ENCODE results near the gene LRRC10B.

The LRRC10B gene

DNA sequence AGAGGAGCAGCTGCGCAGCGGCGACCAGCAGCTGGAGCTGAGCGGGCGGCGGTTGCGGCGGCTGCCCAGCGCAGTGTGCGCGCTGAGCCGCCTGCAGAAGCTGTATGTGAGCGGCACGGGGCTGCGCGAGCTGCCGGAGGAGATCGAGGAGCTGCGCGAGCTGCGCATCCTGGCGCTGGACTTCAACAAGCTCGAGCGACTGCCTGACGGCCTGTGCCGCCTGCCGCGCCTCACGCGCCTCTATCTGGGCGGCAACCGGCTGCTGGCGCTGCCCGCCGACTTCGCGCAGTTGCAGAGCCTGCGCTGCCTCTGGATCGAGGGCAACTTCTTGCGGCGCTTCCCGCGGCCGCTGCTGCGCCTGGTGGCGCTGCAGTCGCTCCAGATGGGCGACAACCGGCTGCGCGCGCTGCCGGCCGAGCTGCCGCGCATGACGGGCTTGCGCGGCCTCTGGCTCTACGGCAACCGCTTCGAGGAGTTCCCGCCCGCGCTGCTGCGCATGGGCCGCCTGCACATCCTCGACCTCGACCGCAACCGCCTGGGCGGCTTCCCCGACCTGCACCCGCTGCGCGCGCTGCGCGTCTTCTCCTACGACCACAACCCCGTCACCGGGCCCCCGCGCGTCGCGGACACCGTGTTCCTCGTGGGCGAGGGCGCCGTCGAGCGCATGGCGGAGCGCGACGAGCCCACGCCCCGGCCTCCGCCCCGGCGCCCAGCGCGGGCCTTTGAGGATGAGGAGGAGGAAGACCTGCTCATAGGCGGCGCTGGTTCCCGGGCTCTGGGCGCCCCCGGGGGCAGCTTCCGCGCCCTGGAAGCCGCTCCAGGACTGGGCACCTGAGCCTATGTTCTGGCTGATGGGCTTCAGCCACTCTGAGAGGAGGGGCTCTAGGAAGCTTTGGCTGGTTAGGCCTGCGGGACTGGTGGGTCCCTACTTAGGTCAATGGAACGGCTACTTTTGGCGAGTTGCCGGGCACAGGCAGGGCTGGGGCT, 787 bp downstream of the LRRC10B start:
- DNase-seq (ENCODE audit: low read depth) = peak; percentile 22

DNA sequence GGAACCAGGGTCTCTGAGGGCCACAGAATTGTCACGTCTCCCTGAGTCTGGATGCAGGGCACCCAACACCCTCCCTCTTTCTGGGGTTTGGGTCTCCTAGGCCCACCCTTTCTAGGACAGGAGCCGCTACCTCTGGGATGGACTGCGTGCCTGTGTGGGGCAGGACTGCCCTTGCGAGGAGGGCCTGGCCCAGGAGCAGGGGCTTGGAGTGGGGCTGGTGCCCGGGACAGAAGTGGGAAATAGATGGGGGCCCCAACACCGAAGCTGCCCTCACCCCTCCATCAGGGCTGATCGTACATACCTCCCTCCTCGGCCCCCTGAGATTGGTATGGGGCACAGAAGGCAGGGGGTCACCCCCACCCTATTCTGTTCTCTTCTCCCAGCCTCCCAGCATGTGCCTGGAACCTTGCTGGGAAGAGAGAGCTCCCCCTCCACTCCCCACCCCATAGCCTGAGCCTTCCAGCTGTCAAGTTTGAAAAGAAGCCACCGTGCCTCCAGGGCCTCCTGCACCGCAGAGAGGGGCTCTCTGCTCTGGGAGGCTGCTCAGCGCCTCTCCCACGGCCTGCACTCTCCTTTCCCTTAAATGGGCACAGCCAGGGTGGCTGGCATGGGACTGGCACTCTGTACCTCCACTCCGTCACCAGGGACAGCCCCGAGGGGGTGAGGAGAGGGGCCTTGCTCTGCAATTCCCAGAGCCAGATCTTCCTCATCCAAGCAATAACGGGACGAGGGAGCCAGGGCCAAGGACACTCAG, 1.8 kb downstream of the LRRC10B start:
- no peak for DNase-seq (ENCODE audit: low read depth)

DNA sequence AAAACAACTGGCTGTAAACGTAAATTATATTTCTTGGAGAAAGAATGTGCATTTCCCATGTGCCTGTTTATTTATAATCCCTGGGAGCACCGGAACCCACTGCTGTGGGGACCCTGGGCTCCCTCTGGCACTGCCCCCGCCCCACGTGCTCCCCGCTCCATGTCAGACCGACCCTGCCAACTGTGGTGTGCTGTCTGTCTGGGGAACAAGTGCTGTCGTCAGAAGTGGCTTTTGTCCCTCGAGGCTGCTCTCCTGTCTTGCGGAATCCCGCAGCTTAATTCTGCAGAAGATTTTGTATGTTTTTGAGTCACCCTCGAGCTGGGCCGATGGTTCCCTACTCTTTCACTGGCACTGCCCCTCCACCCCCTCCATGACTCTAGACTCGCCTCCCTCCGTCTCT, 2.4 kb downstream of the LRRC10B start:
- no peak for DNase-seq (ENCODE audit: low read depth)

DNA sequence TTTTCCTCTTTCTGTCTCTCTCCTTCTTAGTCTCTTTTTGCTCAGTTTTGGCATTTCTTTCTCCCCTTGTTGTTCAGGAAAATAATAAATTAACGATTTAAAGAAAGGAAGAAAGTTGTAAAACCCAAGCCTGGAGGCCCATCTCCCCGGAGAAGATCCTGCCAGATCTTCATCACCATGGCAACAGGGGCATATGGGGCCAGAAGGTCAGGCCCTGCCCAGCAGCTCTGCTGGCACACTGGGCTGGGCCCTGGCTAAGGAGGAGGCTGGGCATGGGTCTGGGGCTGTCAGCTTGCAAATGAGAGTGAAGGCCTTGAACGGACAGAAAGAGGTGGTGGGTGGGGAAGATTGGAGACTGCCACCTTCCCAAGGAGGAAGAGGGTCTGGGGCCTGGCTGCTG, 2.8 kb downstream of the LRRC10B start:
- no peak for DNase-seq (ENCODE audit: low read depth)

DNA sequence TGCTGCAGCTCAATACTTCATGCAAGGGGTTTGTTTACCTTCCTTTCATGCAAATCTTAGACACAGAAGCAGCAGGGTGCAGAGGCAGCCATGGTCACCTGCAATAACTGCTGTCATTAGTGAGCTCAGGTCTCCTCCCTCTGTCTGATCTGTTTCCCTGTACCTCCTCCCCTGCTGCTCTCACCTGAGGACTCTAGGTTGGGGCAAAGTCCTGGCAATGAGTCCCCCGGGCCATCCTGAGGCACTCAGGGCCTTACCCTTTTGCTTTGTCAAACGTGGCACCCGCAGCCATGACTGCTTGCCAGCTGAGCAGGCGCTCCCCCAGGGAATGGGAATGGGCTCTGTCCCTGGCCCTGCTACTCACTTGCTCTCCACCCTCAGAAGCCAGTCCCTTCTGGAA, 3.9 kb downstream of the LRRC10B start:
- no peak for DNase-seq (ENCODE audit: low read depth)

DNA sequence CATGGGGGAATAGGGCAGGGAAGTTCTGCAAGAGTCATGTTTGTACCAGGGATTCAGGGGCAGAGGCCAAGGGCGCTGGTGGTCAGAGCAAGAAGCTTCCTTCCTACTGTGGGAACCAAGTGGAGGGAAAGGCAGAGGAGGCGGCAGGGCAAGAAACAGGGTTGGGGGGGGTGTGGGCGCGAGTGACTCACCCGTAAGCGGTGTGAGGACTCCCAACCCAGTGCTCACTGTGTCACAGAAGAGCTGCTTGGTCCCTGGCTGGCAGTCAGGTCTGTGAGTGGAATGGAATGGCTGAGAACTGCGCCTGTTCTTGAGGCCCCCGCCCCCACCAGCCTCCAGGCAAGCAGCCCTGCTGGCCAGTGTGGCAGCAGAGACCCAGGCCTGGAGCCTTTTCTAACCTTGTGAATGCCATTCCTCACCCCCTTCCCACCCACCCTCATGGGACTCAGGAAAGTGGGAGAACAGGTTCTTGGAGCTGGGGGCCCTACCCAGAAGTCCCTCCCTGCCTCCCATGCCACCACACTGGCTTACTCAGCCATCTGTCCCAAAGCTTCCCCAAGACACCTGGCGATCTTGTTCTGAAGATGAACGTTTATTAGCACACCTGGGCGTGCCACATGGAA, 4.7 kb downstream of the LRRC10B start:
- no peak for DNase-seq (ENCODE audit: low read depth)

DNA sequence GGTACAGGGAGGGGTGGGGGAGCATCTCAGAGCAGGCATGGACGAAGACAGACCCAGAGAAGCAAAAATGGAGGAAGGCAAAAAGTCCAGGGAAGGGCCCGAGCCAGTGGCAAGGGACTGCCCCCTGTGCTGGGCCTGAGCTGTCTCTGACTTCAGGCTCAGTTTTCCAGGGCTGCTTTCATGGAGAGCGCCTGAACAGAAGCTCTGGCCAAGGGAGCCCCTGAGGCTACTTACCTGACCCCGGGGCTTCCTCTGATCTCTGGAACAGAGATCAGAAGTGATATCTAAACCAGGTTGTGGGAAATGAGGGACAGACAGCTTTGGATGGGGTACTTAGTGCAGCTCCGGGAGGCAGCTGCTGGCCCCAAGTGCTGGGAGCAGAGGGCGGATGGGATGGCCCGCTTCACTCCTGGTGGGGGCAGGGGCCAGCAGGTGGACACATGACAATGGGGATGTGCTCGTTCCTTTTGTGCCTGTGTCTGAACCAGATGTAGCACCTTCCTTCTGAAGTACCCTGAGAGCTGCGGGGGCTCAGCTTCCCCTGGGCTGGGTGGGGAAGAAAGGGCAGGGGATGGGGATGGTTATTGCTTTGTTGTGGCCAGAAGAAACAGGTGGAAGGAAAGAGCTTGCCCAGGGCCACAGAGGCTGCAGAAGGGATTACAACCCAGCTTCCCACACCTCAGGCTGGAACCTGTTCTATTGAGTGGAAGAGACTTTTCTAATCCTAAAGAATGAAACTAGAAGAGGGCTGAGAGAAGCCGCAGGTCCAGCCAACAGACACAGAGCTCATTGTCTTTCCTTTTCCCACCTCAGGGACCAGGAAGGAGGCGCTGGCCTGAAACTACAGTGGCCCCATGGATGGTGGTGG, 5.7 kb downstream of the LRRC10B start:
- no peak for DNase-seq (ENCODE audit: low read depth)

DNA sequence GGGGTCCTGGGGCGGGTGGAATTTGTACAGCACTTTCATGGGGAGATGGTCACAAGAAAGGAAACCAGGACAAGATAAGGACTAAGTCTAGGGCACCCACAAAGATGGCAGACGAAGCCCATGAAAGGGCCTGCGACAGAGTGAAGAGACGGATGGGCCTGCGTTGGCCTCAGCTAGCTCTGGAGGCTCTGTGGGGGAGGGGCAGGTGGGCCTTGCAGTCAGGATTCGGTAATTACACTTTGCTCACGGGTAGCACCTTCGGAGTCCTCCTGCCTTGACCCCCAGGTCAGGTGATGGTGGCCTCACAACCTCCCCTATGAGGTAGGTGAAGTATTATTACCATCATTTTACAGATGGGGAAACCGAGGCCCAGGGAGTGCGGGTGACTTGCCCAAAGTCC, 7.1 kb downstream of the LRRC10B start:
- no peak for DNase-seq (ENCODE audit: low read depth)

DNA sequence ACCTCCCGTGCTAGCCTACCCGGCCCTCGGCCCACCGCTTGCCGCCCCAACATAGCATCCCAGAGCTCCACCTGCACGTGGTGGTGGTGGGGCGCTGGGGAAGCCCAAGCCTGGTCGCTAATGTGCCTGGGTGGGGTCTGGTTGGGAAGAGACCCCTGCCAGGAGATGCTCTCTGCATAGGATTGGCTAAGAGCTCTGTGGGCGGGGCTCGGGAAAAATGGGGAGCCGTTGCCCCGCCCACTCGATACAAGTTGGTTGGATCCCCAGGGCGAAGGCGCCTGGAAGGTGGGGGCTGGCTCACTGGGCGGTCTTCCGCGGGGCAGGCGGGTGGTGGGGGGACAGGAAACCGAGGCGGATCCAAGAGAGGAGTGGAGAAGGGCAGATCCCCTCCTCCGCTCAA, 7.6 kb downstream of the LRRC10B start:
- DNase-seq (ENCODE audit: low read depth) = no peak

DNA sequence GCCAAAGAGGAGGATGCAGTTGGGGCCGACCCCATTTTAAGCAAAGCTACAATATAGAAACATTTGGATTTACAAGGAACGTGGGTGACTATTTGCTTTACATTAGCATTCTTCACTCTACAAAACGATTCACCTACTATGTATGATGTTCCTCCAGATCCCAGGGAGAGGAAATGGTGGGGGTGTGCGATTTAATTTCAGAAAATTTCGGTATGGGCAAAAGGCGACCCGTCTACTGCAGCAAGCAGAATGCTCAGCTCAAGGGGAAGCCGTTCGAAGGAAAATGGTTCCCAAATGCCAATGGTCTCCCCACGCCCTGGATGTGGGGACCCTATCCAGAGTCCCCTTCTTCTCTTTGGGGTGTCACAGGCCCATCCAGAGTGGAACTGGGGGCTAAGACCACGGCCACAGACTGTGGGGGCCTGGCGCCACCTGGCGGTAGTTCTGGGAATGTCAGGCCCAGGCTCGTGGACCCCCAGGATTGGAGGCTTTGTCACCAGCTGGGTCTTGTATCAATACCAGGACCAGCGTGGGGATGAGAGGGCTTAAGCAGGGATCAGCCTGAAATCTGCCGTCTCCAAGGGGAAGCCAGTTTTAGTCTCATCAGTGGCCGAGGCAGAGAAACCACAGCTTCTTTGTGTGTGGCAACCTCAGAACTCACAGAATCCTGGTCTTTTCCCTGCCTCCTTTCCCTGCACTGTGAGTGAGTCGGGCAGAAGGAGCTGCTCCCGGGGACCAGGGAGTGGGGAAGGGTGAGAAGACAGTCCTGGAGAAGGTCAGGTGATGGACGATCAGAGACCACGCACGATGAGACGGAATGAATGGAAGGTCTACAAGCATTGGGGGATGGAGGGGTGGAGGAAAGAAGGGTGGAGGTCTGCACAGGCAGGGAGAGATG, 8.4 kb downstream of the LRRC10B start:
- peak; percentile 21 for DNase-seq (ENCODE audit: low read depth)

DNA sequence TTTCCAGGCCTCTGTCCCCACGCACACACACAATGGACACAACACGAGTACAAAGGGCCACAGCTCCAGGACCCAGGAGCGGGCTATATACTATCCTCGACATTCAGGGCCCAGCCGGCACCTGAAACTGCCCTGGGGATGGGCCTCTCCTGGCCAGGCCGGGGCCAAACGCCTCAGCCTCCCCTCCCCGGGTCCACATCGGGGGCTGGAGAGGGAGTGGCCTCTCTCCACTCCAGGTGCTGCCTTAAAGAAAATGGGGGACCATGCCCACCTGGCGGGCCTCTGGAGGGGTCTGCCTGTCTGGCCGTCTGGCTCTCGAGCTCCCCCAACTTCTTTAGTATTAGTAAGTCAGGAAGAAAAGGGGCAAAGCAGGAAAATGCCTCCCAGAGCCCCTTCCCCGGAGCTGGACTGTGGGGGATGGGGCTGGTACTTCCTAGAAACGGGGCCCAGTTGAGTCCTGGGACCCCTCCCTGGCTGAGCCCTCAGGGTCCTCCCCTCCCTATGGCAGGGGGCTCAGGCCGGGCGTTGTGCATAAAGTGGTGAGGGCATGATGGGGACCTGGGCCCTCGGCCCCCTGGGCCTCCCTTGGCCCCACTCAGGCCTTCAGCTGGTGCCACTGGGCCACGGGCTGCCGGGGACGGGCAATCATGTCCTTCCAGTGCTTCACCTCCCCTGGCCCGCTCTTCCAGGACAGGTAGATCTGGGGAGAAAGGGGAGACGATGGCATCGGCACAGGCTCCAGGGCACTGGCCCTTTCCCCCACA, 9.7 kb downstream of the LRRC10B start:
- DNase-seq (ENCODE audit: low read depth) = no peak

DNA sequence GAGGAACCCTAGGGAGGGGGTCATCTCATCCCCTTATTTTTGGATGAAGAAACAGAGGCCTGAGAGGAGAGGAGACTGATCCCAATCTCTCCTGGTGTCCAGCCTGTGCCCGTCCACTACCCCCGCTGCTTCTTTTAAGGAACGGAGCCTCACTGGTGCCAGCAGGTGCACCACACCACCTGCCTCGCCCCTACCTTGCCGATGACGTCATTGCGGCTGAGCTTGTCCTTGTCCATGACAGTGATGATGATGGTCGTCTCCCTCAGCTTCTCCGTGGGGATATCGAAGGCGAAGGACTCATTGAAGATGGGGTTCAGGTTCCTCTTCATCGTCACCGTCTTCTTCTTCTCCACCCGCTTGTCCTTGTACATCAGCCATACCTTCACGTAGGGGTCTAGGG, 14.3 kb downstream of the LRRC10B start:
- no peak for DNase-seq (ENCODE audit: low read depth)

DNA sequence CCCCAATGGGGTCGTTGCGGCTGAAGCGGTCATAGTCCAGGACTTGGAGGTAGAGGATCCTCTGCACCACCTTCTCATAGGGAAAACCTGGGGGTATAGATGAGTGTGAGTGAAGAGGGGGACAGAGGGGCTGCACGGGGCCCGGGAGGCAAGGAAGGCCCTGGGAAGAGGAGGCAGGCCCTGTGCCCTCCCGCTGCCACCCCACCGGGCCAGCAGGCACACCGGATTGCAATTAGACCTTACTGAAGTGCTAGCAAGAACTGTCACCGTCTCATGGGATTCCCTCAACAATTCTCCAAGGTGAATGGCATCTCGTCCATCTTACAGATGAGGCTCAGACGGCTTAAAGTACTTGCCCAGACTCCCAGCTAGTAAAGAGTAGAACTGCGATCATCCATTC, 15.9 kb downstream of the LRRC10B start:
- DNase-seq (ENCODE audit: low read depth) = no peak

DNA sequence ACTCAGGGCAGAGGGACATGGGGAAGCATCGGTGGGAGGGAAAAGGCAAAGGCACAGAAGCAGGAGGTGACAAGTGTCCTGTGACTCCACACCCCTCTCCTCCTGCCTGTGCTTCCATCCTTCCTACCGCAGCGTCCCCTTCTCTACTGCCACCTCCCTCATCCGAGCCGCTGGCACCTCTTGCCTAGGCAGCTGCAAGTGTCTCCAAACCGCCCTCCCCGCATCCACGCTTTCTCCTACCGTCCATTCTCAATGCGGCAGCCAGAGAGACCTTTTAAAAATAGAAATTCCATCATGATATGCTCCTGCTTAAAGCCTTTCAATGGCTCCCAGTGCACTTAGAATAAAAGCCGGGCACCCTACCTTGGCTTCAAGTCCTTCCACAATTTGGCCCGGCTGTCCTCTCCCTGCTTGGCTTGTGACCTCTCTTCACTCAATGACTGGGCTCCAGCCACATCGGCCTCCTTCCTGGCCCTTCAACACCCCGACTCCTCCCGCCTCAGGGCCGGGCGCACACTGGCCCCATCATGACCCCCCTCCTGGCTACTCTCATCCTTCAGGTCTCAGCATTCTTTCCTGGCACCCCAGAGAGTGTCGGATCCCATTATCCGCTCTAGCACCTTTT, 16.5 kb downstream of the LRRC10B start:
- DNase-seq (ENCODE audit: low read depth) = no peak

DNA sequence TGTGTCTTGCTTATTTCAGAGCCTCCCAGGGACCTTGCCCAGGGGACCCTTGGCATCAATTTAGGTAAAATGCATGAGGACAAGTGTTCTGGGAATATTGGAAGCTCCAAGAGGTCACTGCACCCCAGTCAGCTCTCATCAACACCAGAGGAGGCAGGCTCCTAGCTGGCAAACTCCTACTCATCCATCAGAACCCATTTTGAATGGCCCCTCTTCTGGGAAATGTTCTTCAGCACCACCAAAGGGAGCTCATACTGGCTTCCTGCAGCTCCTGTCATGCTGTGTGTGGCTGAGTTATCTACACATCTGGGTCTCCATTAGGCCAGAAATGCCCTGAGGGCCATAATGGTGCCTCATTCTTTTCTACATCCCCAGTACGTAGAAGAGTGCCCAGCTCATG, 17.7 kb downstream of the LRRC10B start:
- DNase-seq (ENCODE audit: low read depth) = no peak

DNA sequence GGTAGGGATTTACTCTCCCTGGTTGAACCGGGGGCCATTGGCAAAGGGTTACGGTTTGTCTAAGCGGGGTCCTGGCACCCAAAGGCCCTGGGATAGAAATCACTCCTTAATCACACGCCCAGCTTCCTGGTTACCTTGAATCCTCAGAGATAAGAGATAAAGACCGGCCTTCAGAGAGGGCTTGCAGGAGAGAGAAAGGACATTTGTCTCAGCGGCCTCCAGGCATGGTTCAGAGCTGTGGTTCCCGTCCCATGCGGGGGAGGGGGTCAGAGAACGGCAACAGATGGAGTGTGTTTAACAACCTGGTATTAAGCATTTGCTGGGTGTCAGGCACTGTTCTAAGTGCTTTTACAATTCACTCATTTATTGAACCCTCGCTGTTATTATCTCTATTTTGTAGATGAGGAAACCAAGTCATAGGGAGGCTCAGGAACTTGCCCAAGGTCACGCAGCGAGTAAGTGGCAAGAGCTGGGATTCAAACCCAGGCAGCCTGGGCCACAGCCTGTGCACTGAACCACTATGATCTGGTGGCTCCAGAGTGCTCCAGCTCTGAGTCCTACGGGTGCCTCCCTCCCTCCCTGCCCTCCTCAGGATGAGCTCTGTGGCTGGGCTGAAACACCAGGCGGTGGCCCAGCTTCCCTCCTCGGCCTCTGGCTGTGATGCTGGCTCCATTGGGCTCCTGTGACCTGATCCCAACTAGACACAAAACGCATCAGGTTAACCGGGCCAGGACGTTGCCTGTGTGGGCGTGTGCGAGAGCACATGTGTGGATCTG, 18.6 kb downstream of the LRRC10B start:
- no peak for DNase-seq (ENCODE audit: low read depth)

DNA sequence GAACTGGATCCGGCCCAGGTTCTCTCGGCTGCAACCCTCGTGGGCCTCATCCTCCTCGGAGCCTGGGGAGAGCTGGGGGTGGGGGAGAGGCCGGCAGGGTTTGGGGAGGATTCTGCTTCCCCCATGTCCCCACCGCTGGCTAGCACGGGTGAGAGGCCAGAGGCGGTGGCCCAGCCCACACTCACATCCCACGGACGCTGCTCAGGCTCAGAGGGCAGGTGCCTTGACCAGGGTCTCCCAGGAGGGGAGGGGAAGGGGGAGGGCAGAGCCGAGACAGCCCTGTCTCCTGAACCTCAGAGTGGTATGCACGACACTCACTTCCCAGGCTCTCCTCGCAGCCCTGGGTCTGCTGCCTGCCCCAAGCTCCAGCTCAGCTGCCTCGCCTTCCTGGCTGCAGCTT, 19.6 kb downstream of the LRRC10B start:
- DNase-seq (ENCODE audit: low read depth) = no peak

DNA sequence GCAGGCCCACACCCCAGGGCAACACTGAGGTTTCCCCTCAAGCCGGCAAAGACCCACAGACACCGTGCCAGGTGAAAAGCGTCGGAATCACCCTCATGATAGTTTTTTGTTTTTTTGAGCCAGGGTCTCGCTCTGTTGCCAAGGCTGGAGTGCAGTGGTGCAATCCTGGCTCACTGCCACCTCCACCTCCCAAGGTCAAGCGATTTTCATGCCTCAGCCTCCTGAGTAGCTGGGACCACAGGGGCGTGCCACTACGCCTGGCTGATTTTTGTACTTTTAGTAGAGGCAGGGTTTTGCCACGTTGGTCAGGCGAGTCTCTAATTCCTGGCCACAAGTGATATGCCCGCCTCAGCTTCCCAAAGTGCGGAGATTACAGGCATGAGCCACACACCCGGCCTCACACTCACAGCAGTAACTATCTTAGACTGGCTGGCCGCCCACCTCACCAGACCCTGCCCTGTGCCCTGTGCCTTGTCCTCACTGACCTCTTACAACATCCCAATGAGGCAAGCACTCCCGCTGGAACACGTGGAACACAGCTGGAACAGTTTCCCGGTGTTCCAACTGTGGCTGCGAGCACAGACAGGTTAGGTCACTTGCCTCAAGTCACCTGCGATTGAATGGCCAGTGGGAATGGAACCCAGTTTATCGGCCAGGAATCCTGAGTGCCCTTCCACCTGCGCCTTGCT, 21.1 kb downstream of the LRRC10B start:
- no peak for DNase-seq (ENCODE audit: low read depth)

Measured in stimulated activated CD8-positive, alpha-beta memory T cell treated with anti-CD3 and anti-CD28 coated beads, Interleukin-12 subunit alpha, Interleukin-12 subunit beta, amount 100 ng/mL, for 4 hours (primary cell).